ENCODE data around the gene CDC25C.

The CDC25C gene

DNA sequence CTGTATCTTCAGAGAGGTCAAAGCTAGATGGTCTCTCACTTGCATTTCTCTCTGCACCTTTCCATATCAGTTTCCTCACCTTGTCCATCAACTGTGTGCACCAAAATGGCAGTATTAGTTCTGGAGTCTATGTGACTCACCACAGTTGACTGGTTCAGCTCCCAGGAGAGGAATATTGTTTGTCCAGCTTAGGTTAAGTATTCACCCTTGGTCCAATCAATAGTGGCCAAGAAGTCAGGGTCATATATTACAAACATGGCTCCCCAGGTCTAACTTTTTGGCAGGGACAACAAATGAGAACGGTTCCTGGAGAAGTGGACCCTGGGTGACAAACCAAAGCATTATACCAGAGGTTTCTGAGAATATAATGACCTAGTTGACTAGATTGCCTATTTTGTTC lies 93.6 kb downstream of the CDC25C start:
- Histone ChIP-seq H3K4me1 (peaks cover 2% of the 10 kb centered on the region), H2AFZ (no peak overlapping the region), H3K79me2 (no peaks in the 10 kb centered on the region), H3K4me3 (ENCODE audit: low read depth, low read length) (no peak overlapping the region), H3K27ac (no peak overlapping the region), H3K9me3 (ENCODE audit: control insufficient read depth, low read length) (no peaks in the 10 kb centered on the region), H3K27me3 (ENCODE audit: control insufficient read depth, insufficient read depth, low read length) (no peaks in the 10 kb centered on the region), H3K9ac (no peak overlapping the region), H3K4me2 (ENCODE audit: low read length) (no peak overlapping the region), H3K36me3 (ENCODE audit: control insufficient read depth, insufficient read depth, low read length) (no peaks in the 10 kb centered on the region)
- TF ChIP-seq, protein P1, sequence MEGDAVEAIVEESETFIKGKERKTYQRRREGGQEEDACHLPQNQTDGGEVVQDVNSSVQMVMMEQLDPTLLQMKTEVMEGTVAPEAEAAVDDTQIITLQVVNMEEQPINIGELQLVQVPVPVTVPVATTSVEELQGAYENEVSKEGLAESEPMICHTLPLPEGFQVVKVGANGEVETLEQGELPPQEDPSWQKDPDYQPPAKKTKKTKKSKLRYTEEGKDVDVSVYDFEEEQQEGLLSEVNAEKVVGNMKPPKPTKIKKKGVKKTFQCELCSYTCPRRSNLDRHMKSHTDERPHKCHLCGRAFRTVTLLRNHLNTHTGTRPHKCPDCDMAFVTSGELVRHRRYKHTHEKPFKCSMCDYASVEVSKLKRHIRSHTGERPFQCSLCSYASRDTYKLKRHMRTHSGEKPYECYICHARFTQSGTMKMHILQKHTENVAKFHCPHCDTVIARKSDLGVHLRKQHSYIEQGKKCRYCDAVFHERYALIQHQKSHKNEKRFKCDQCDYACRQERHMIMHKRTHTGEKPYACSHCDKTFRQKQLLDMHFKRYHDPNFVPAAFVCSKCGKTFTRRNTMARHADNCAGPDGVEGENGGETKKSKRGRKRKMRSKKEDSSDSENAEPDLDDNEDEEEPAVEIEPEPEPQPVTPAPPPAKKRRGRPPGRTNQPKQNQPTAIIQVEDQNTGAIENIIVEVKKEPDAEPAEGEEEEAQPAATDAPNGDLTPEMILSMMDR (IDR thresholded peaks at IDR 0.05), result no peak
